Stimulated activated CD4-positive, alpha-beta T cell treated with anti-CD3 and anti-CD28 coated beads, Interleukin-4, amount 100 ng/mL, for 24 hours (primary cell): ENCODE data around the gene DAPL1.

Experiments
- DNase-seq: peaks from one replicate; pipeline ENCODE4 v3.0.0-alpha.2; 2020

Gene DAPL1

GRCh38 chr2:158795195-158795924, at the start of gene DAPL1:
DAPL1 (plus strand) TSS chr2:158795317; CDS start chr2:158795373, 56 bp downstream.
- no peak for DNase-seq

- no peak for DNase-seq
These were observed 49.2 kb upstream of the DAPL1 start for GRCh38 chr2:158745866-158746382.

- no peak for DNase-seq
These were observed 48.6 kb upstream of the DAPL1 start for GRCh38 chr2:158746488-158746887.

- no peak for DNase-seq
These were observed 47.8 kb upstream of the DAPL1 start for GRCh38 chr2:158747281-158747680.

GRCh38 chr2:158748926-158749590, 46.1 kb upstream of the DAPL1 start:
- DNase-seq = no peak

GRCh38 chr2:158750458-158751125, 44.5 kb upstream of the DAPL1 start:
- DNase-seq = no peak

- peak; percentile 31 for DNase-seq
These were observed 41.2 kb upstream of the DAPL1 start for GRCh38 chr2:158753641-158754611.

GRCh38 chr2:158755310-158756087, 39.6 kb upstream of the DAPL1 start:
- DNase-seq = no peak

GRCh38 chr2:158756331-158756730, 38.8 kb upstream of the DAPL1 start:
- no peak for DNase-seq

- DNase-seq = no peak
These were observed 38.1 kb upstream of the DAPL1 start for GRCh38 chr2:158756976-158757375.

- no peak for DNase-seq
These were observed 34.2 kb upstream of the DAPL1 start for GRCh38 chr2:158760887-158761286.

GRCh38 chr2:158761621-158762020, 33.5 kb upstream of the DAPL1 start:
- DNase-seq = no peak

GRCh38 chr2:158762336-158762735, 32.8 kb upstream of the DAPL1 start:
- no peak for DNase-seq

GRCh38 chr2:158766524-158766923, 28.6 kb upstream of the DAPL1 start:
- no peak for DNase-seq

GRCh38 chr2:158772306-158773078, 22.6 kb upstream of the DAPL1 start:
- DNase-seq = no peak

GRCh38 chr2:158773121-158773520, 22.0 kb upstream of the DAPL1 start:
- DNase-seq = no peak

- DNase-seq = no peak
These were observed 20.4 kb upstream of the DAPL1 start for GRCh38 chr2:158774681-158775080.

GRCh38 chr2:158775273-158776027, 19.7 kb upstream of the DAPL1 start:
- no peak for DNase-seq

GRCh38 chr2:158776231-158776630, 18.9 kb upstream of the DAPL1 start:
- no peak for DNase-seq

- no peak for DNase-seq
These were observed 18.0 kb upstream of the DAPL1 start for GRCh38 chr2:158777077-158777476.
